Esophagus (tissue), 2 donors: ENCODE data around the gene PARD6A. TPM values are rescaled to one million over a fixed set of nuclear protein-coding genes. Genes with fewer than 3 reads are reported as not detected.
A peak's percentile ranks its signal among the peaks of the same experiment; 100 is the strongest.

Experiments
- H3K27ac ChIP-seq, 2 donors: one replicate each; pipeline ENCODE4 v1.5.1; 2013; ENCODE audit warnings: low read depth in 2 of 2, mild to moderate bottlenecking in 2 of 2, inconsistent platforms in 1 of 2, low read length in 1 of 2, moderate library complexity in 1 of 2
- H3K27me3 ChIP-seq, 2 donors: one replicate each; pipeline ENCODE4 v1.6.1; 2013; ENCODE audit warnings: low read length in 2 of 2, control low read depth in 1 of 2, mild to moderate bottlenecking in 1 of 2; ENCODE audit not compliant: insufficient read depth in 2 of 2, control insufficient read depth in 1 of 2
- H3K36me3 ChIP-seq, 2 donors: one replicate each; pipeline ENCODE4 v1.6.1; 2013; ENCODE audit warnings: low read length in 1 of 2; ENCODE audit not compliant: control insufficient read depth in 2 of 2, insufficient read depth in 2 of 2
- H3K4me1 ChIP-seq, 2 donors: one replicate each; pipeline ENCODE4 v1.6.1; 2013; ENCODE audit warnings: low read length in 1 of 2; ENCODE audit not compliant: control insufficient read depth in 2 of 2, insufficient read depth in 2 of 2
- H3K4me3 ChIP-seq, 2 donors: one replicate each; pipeline ENCODE4 v1.5.1; 2013; ENCODE audit warnings: low read length in 2 of 2, mild to moderate bottlenecking in 2 of 2, low read depth in 1 of 2, moderate library complexity in 1 of 2
- H3K9me3 ChIP-seq, 2 donors: one replicate each; pipeline ENCODE4 v1.6.1; 2013; ENCODE audit warnings: mild to moderate bottlenecking in 2 of 2, low read depth in 1 of 2, low read length in 1 of 2, moderate library complexity in 1 of 2; ENCODE audit not compliant: control insufficient read depth in 2 of 2, insufficient read depth in 1 of 2
- WGBS, 2 donors: extraction: QIAGEN DNeasy Blood & Tissue Kit; methylation state at CpG; one replicate each; pipeline ENCODE4 v1.1.7; 2013; 5-methylcytosine and 5-hydroxymethylcytosine counted together
- polyA plus RNA-seq, 2 donors: library from polyadenylated mRNA; stranded (reverse); fragments of 200-250 nt; gene quantifications; one replicate each; pipeline ENCODE4 v1.2.3, GENCODE V29; 2013
- donor health status: healthy with polysubstance abuse.
- donor health status: Bipolar disorder and iron deficiency.

Gene PARD6A
- polyA plus RNA-seq, 2 donors: 1.2 to 1.7 TPM

GRCh38 chr16:67659675-67660563 is 841 bp upstream of the PARD6A start, which contains the start of gene ACD:
Gene ACD, minus strand, starts transcription at chr16:67660260. Its CDS starts 40 bp downstream, at chr16:67660220.
- H3K36me3 ChIP-seq: peaks cover 2 to 17% of the 10 kb centered on the region in 2 donors

GRCh38 chr16:67661101-67661761 is 471 bp downstream of the PARD6A start:
- H3K4me1 ChIP-seq: peaks cover 4 to 24% of the 10 kb centered on the region in 2 donors
- WGBS, 2 donors: 13 to 17% methylated on average over 39 of the region's 39 CpGs
- peaks cover 2 to 15% of the 10 kb centered on the region in 2 donors for H3K36me3 ChIP-seq
- H3K27me3 ChIP-seq: no peaks in the 10 kb centered on the region
- H3K4me3 ChIP-seq: peak overlapping the region; percentile 66 to 85
- H3K9me3 ChIP-seq: no peaks in the 10 kb centered on the region
- peak overlapping the region; percentile 84 to 86 for H3K27ac ChIP-seq

More at GRCh38 chr16:67659675-67660563, 841 bp upstream of the PARD6A start, which contains the start of gene ACD:
- WGBS, 2 donors: 0% methylated on average over 82 to 83 of the region's 83 CpGs
- Histone ChIP-seq H3K27me3 (no peaks in the 10 kb centered on the region), H3K4me1 (peaks cover 0 to 18% of the 10 kb centered on the region in 2 donors), H3K9me3 (no peaks in the 10 kb centered on the region), H3K4me3 (peak within 1 kb of the TSS; percentile 66 to 85), H3K27ac (peak within 1 kb of the TSS; percentile 88 to 91)

GRCh38 chr16:67661886-67662652 is 1.3 kb downstream of the PARD6A start:
- no peaks in the 10 kb centered on the region for H3K9me3 ChIP-seq
- WGBS, 2 donors: 91 to 93% methylated on average over 34 of the region's 34 CpGs
- H3K27ac ChIP-seq: no peak overlapping the region
- peaks cover 2 to 7% of the 10 kb centered on the region in 2 donors for H3K36me3 ChIP-seq
- no peaks in the 10 kb centered on the region for H3K27me3 ChIP-seq
- H3K4me3 ChIP-seq: no peak overlapping the region
- H3K4me1 ChIP-seq: peaks cover 5 to 27% of the 10 kb centered on the region in 2 donors

- Histone ChIP-seq H3K27ac (no peak overlapping the region), H3K36me3 (peaks cover 2 to 6% of the 10 kb centered on the region in 2 donors), H3K4me1 (peaks cover 11 to 32% of the 10 kb centered on the region in 2 donors), H3K9me3 (no peaks in the 10 kb centered on the region), H3K27me3 (no peaks in the 10 kb centered on the region), H3K4me3 (no peak overlapping the region)
These were observed 1.9 kb downstream of the PARD6A start for GRCh38 chr16:67662653-67663010.

- Histone ChIP-seq H3K4me1 (peaks cover 15 to 36% of the 10 kb centered on the region in 2 donors), H3K27me3 (no peaks in the 10 kb centered on the region), H3K4me3 (no peak overlapping the region), H3K9me3 (no peaks in the 10 kb centered on the region), H3K27ac (no peak overlapping the region), H3K36me3 (peaks cover 2 to 6% of the 10 kb centered on the region in 2 donors)
- WGBS, 2 donors: 67 to 79% methylated on average over 25 of the region's 25 CpGs
These were observed 2.6 kb downstream of the PARD6A start for GRCh38 chr16:67663151-67663876.

GRCh38 chr16:67663877-67664222 is 3.1 kb downstream of the PARD6A start:
- H3K27ac ChIP-seq: no peak overlapping the region
- WGBS, 2 donors: 81 to 93% methylated on average over 6 of the region's 6 CpGs
- H3K4me1 ChIP-seq: peaks cover 16 to 35% of the 10 kb centered on the region in 2 donors
- H3K4me3 ChIP-seq: no peak overlapping the region
- no peaks in the 10 kb centered on the region for H3K27me3 ChIP-seq
- H3K9me3 ChIP-seq: no peaks in the 10 kb centered on the region
- peaks cover 2 to 6% of the 10 kb centered on the region in 2 donors for H3K36me3 ChIP-seq

GRCh38 chr16:67664258-67664657 is 3.5 kb downstream of the PARD6A start:
- peaks cover 16 to 31% of the 10 kb centered on the region in 2 donors for H3K4me1 ChIP-seq

GRCh38 chr16:67664871-67665270 is 4.1 kb downstream of the PARD6A start:
- 82 to 92% methylated on average over 7 of the region's 7 CpGs for WGBS, 2 donors
- Histone ChIP-seq H3K27me3 (no peaks in the 10 kb centered on the region), H3K27ac (no peak overlapping the region)

More at GRCh38 chr16:67664258-67664657, 3.5 kb downstream of the PARD6A start:
- Histone ChIP-seq H3K27me3 (no peaks in the 10 kb centered on the region), H3K27ac (no peak overlapping the region), H3K36me3 (peaks cover 2 to 6% of the 10 kb centered on the region in 2 donors), H3K9me3 (no peaks in the 10 kb centered on the region), H3K4me3 (no peak overlapping the region)
- 75 to 82% methylated on average over 4 of the region's 4 CpGs for WGBS, 2 donors

More at GRCh38 chr16:67664871-67665270, 4.1 kb downstream of the PARD6A start:
- Histone ChIP-seq H3K4me3 (no peak overlapping the region), H3K9me3 (no peaks in the 10 kb centered on the region), H3K36me3 (peaks cover 2 to 6% of the 10 kb centered on the region in 2 donors), H3K4me1 (peaks cover 16 to 27% of the 10 kb centered on the region in 2 donors)
